IPS-20b (cell line): ENCODE data around the gene TBC1D10B.
"Not testable (repeated sequence)": the region's sequence is repeated elsewhere in the genome, so short reads cannot be mapped to it uniquely, and the experiment has no call there.

Experiments used
- H3K27ac ChIP-seq: one replicate; pipeline ENCODE4 v1.5.1; 2013; ENCODE audit warnings: low read length
- H3K27me3 ChIP-seq: 2 replicates; pipeline ENCODE4 v1.6.1; 2013; ENCODE audit warnings: mild to moderate bottlenecking, low read length, inconsistent platforms; ENCODE audit not compliant: insufficient read depth
- H3K36me3 ChIP-seq: 2 replicates; pipeline ENCODE4 v1.6.1; 2013; ENCODE audit warnings: low read depth, mild to moderate bottlenecking, inconsistent platforms, low read length, moderate library complexity; ENCODE audit not compliant: insufficient read depth
- H3K4me1 ChIP-seq: 2 replicates; pipeline ENCODE4 v1.6.1; 2013; ENCODE audit warnings: mild to moderate bottlenecking, control low read depth, inconsistent platforms, low read length, moderate library complexity; ENCODE audit not compliant: insufficient read depth
- H3K4me3 ChIP-seq: 2 replicates; pipeline ENCODE4 v1.5.1; 2013; ENCODE audit warnings: mild to moderate bottlenecking, low read length, inconsistent platforms
- H3K9ac ChIP-seq: 2 replicates; pipeline ENCODE4 v1.6.1; 2013; ENCODE audit warnings: low read depth, mild to moderate bottlenecking, inconsistent platforms, low read length, moderate library complexity
- H3K9me3 ChIP-seq: 2 replicates; pipeline ENCODE4 v1.6.1; 2013; ENCODE audit warnings: mild to moderate bottlenecking, low read depth, low read length, inconsistent platforms; ENCODE audit not compliant: insufficient read depth

The TBC1D10B gene

DNA sequence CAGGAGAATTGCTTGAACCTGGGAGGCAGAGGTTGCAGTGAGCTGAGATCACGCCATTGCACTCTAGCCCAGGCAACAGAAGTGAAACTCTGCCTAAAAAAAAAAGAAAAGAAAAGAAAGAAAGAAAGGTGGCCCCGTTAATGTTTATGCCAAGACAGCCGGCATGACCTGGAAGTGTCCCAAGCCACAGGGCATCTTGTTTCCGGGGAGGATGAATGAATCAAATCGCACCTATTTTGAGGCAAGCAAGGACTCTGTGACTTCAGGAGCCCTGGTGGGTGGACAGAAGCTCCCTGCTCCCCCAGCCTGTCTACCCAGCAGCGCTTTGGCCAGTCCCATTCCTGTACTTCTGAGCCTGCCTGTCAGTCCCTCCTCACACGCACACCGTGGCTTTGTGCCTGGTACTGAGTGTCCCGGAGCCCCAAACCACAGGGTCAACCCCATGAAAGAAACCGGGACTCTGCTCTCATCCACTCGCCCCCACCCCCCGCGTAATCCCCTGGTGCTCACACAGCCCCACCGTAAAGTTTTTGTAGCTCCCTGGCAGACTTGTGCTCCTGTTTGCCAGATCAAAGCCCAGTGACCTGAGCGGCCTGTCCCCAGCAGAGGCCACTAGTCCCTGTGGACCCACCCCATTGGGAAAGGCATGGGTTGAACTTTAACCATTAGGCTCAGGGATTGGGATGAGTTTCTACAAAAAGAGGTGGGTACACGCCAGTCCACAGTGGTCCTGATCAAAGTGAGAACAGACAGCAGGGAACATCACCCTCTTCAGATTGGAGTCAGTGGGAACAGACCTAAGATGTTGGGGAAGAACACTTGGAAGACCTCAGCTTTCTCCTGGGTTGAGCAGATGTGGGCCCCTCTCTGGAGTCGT, 34.5 kb downstream of the TBC1D10B start:
- Histone ChIP-seq H3K9ac (no peak overlapping the region), H3K9me3 (no peaks in the 10 kb centered on the region), H3K4me3 (peak overlapping the region; percentile 63; the same call in 1 of the 2 replicates), H3K27ac (no peak overlapping the region), H3K4me1 (no peaks in the 10 kb centered on the region), H3K36me3 (no peaks in the 10 kb centered on the region), H3K27me3 (no peaks in the 10 kb centered on the region)

DNA sequence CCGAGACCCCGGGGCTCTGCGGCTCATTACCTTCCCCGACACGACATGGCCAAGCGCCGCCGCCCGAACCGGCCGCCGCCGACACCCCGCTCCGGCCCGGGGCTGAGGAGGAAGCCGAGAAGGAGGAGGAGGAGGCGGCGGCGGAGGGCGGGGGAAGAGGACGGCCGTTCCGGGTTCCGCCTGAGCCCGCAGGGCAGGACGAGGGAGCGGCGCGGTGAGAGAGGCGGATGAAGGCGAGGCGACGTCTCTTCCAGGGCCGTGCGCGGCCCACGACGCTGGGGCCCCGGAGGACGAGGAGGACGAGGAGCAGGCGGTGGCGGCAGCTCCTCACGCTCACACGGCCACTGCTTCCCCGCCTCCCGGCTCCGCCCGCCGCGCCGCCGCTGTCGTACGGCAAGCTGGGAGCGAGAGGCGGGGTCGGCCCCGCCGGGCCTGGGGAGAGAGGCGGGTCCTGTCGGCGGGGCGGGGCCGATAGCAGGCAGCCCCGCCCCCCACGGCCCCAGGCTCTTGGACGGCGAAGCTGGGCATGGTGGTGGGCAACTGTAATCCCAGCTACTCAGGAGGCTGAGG, 35.2 kb downstream of the TBC1D10B start:
- not testable (repeated sequence) for H3K4me1 ChIP-seq, H3K36me3 ChIP-seq, H3K27me3 ChIP-seq, H3K9ac ChIP-seq, H3K9me3 ChIP-seq, H3K27ac ChIP-seq
- peak overlapping the region; percentile 63; the same call in 1 of the 2 replicates for H3K4me3 ChIP-seq

- H3K9ac ChIP-seq = peak overlapping the region; percentile 76; the same call in 1 of the 2 replicates
- H3K27ac ChIP-seq, H3K36me3 ChIP-seq: not testable (repeated sequence)
Observed at GRCh38 chr16:30334473-30334989, 35.8 kb downstream of the TBC1D10B start.

DNA sequence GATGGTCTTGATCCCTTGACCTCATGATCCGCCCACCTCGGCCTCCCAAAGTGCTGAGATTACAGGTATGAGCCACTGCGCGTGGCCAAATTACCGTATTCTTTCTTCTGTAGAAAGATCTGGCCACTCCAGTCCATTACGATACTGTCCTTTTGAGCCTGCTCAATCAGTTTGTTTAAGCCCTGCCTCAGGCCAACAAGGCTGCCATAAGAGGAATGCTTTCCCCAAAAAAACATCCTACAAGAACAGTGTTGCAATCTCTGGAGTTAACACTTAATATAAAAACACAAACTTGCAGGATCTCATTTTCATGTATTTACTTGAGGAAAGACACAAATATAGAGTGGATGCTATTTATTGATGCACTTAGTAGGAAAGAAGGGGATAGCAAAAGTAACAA, 46.1 kb downstream of the TBC1D10B start:
- H3K9me3 ChIP-seq, H3K27ac ChIP-seq, H3K27me3 ChIP-seq, H3K4me1 ChIP-seq, H3K4me3 ChIP-seq, H3K9ac ChIP-seq, H3K36me3 ChIP-seq: not testable (repeated sequence)

More at GRCh38 chr16:30334473-30334989, 35.8 kb downstream of the TBC1D10B start:
- H3K4me3 ChIP-seq = peak overlapping the region; percentile 73
- not testable (repeated sequence) for H3K9me3 ChIP-seq, H3K4me1 ChIP-seq, H3K27me3 ChIP-seq

DNA sequence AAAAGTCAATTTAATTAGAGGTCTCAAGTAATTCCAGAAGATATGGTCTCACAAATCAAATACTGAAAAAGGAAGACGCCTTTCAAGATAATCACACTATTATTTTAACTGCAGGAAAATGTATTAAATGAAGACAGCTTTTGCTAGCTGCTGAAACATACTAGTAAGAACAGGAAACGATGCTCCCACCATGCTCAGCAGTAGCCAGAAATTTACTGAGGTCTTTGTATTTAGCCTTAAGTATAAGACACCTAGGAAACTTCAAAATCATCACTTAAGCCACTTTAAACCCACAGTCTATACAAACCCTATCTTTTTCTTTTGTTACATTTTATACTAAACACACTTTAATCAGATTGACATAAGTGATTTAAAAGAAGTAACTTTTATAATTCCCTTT, 51.6 kb downstream of the TBC1D10B start:
- not testable (repeated sequence) for H3K9ac ChIP-seq, H3K36me3 ChIP-seq, H3K9me3 ChIP-seq, H3K27me3 ChIP-seq, H3K27ac ChIP-seq, H3K4me1 ChIP-seq, H3K4me3 ChIP-seq

GRCh38 chr16:30310937-30311336, 59.4 kb downstream of the TBC1D10B start:
- H3K4me1 ChIP-seq, H3K27ac ChIP-seq, H3K27me3 ChIP-seq, H3K9me3 ChIP-seq, H3K4me3 ChIP-seq, H3K36me3 ChIP-seq, H3K9ac ChIP-seq: not testable (repeated sequence)

DNA sequence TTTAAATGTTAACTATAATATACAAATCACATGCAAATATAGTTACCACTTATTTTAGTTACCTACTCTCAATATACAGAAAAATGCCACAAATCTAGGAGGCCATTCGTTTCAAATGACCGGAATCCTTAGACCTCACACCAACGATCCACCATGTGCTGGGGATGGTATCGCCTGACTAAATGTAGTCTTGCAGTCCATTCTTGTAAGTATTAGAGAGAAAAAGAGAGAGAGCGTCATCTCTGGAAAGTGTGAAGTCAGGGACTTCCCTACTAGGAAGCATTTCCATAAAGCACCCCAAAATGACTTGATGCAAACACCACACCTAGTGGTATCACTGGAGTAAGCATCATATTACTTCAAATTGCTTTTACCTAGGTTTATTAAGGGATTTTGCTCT, 61.0 kb downstream of the TBC1D10B start:
- not testable (repeated sequence) for H3K27me3 ChIP-seq, H3K27ac ChIP-seq, H3K4me1 ChIP-seq, H3K4me3 ChIP-seq, H3K36me3 ChIP-seq, H3K9ac ChIP-seq, H3K9me3 ChIP-seq
